HuH-7 (cell line): Measurements from ENCODE around the gene PRKCA.

Experiments used
- DNase-seq: peaks from one replicate; pipeline ENCODE4 v3.0.0; 2011; ENCODE audit warnings: low spot score

Gene PRKCA

GRCh38 chr17:66810951-66811682 is 508.7 kb downstream of the PRKCA start:
- no peak for DNase-seq

GRCh38 chr17:66811683-66812054 is 509.3 kb downstream of the PRKCA start:
- no peak for DNase-seq

- no peak for DNase-seq
These were observed 510.2 kb downstream of the PRKCA start for GRCh38 chr17:66812571-66812970.

GRCh38 chr17:66813296-66813695 is 510.9 kb downstream of the PRKCA start:
- no peak for DNase-seq

- DNase-seq: no peak
These were observed 511.6 kb downstream of the PRKCA start for GRCh38 chr17:66814026-66814425.

- DNase-seq: no peak
These were observed 512.2 kb downstream of the PRKCA start for GRCh38 chr17:66814570-66814969.

- no peak for DNase-seq
These were observed 515.3 kb downstream of the PRKCA start for GRCh38 chr17:66817750-66818149.

- DNase-seq: no peak
These were observed 517.1 kb downstream of the PRKCA start for GRCh38 chr17:66819466-66819865.

- DNase-seq: no peak
These were observed 519.6 kb downstream of the PRKCA start for GRCh38 chr17:66822009-66822408.

- DNase-seq: no peak
These were observed 524.4 kb downstream of the PRKCA start for GRCh38 chr17:66826856-66827255.

GRCh38 chr17:66829386-66829864 is 527.0 kb downstream of the PRKCA start:
- peak; percentile 63 for DNase-seq

- DNase-seq: no peak
These were observed 527.5 kb downstream of the PRKCA start for GRCh38 chr17:66829883-66830282.

GRCh38 chr17:66830451-66830850 is 528.0 kb downstream of the PRKCA start:
- DNase-seq: no peak

GRCh38 chr17:66831383-66832210 is 529.2 kb downstream of the PRKCA start:
- DNase-seq: no peak

- no peak for DNase-seq
These were observed 530.8 kb downstream of the PRKCA start for GRCh38 chr17:66833201-66833600.

GRCh38 chr17:66834426-66834918 is 532.1 kb downstream of the PRKCA start:
- DNase-seq: no peak

GRCh38 chr17:66834919-66835454 is 532.6 kb downstream of the PRKCA start, which contains the start of gene CACNG5:
Gene CACNG5 (plus strand): TSS chr17:66835117. CDS start chr17:66877333, 42,216 bp downstream.
- DNase-seq: peak; percentile 70

GRCh38 chr17:66835476-66835875 is 533.1 kb downstream of the PRKCA start:
- DNase-seq: no peak

- no peak for DNase-seq
These were observed 533.9 kb downstream of the PRKCA start for GRCh38 chr17:66836063-66837005.

GRCh38 chr17:66837226-66837625 is 534.8 kb downstream of the PRKCA start:
- no peak for DNase-seq

GRCh38 chr17:66837885-66838665 is 535.7 kb downstream of the PRKCA start:
- no peak for DNase-seq
